HCT116 (cell line): ENCODE results near the gene RPN1. TPM values are rescaled to one million over a fixed set of nuclear protein-coding genes. Genes with fewer than 3 reads are reported as not detected.

Experiments
- ATAC-seq: fragments of 200-7000 bp; cut with Tn5 transposase; 2 replicates; pipeline ENCODE4 v1.9.1; 2020; ENCODE audit warnings: mild to moderate bottlenecking, moderate library complexity
- BruUV-seq: library from RNA; stranded (reverse); fragments of 400-500 nt; replicated peaks from 2 replicates; lab custom pipeline; 2021; lab: Mats Ljungman, UMichigan
- CTCF ChIA-PET: fragments of 300-600 bp; sonication (Branson Sonifier 250); formaldehyde crosslinking; loops from one replicate; lab custom pipeline; 2021; ENCODE audit warnings: antibody characterized with exemption; lab: Charles Lee
- POLR2A ChIA-PET: fragments of 300-600, 350-600 bp; sonication (Branson Sonifier 250); formaldehyde crosslinking; loops from one replicate; lab custom pipeline; 2021; ENCODE audit warnings: antibody characterized with exemption; lab: Charles Lee
- RAD21 ChIA-PET, 2 experiments: fragments of 300-600 bp; sonication (Branson Sonifier 250); formaldehyde crosslinking; loops; one replicate each; lab custom pipeline; 2023; ENCODE audit warnings: low total read pairs in 2 of 2; ENCODE audit not compliant: uncharacterized antibody in 2 of 2, unreplicated experiment in 2 of 2, low non-redundant PET in 1 of 2; lab: Charles Lee
- DNase-seq: peaks from one replicate; pipeline ENCODE4 v3.0.0-alpha.2; 2010; ENCODE audit warnings: low read depth, low spot score
- H2AFZ ChIP-seq: fragments of 200-600 bp; shearing (Covaris generic), sonication (generic); 2 replicates; pipeline ENCODE4 v1.6.1; 2017; ENCODE audit warnings: low read depth, mixed run types, mixed read lengths, antibody characterized with exemption, low read length; ENCODE audit not compliant: poor library complexity, severe bottlenecking
- H3K27ac ChIP-seq: 2 replicates; pipeline ENCODE4 v1.5.1; 2012; ENCODE audit warnings: low read depth, low read length
- H3K27me3 ChIP-seq: fragments of 200-600 bp; sonication (generic); 2 replicates; pipeline ENCODE4 v1.6.1; 2016; ENCODE audit warnings: mixed run types, low read length, mixed read lengths; ENCODE audit not compliant: insufficient read depth
- H3K36me3 ChIP-seq, 2 experiments: fragments of 200-500 bp in 1 of 2; fragments of 200-600 bp in 1 of 2; sonication (Bioruptor generic) in 1 of 2; sonication (generic) in 1 of 2; 2 replicates each; pipeline versions ENCODE4 v1.5.1 to v1.6.1; 2014 to 2016; ENCODE audit warnings: low read length in 2 of 2, inconsistent platforms in 1 of 2, mixed read lengths in 1 of 2, mixed run types in 1 of 2; ENCODE audit not compliant: insufficient read depth in 2 of 2, control insufficient read depth in 1 of 2
- H3K4me1 ChIP-seq, 2 experiments: fragments of 200-600 bp in 1 of 2; sonication (generic) in 1 of 2; 2 replicates each; pipeline versions ENCODE4 v1.5.1 to v1.6.1; 2012 to 2017; ENCODE audit warnings: low read length in 2 of 2, inconsistent platforms in 1 of 2, mild to moderate bottlenecking in 1 of 2, mixed read lengths in 1 of 2, mixed run types in 1 of 2, moderate library complexity in 1 of 2; ENCODE audit not compliant: insufficient read depth in 2 of 2, control insufficient read depth in 1 of 2
- H3K4me2 ChIP-seq: fragments of 200-600 bp; sonication (generic); 2 replicates; pipeline ENCODE4 v1.6.1; 2017; ENCODE audit warnings: mixed run types, low read length, mixed read lengths
- H3K4me3 ChIP-seq, 2 experiments: fragments of 200-600 bp in 1 of 2; sonication (generic) in 1 of 2; replicated peaks in 1 of 2; 2 replicates each; pipeline ENCODE4 v1.5.1; 2011 to 2016; ENCODE audit warnings: low read length in 2 of 2, control low read depth in 1 of 2, low read depth in 1 of 2, mild to moderate bottlenecking in 1 of 2, mixed read lengths in 1 of 2, mixed run types in 1 of 2
- H3K79me2 ChIP-seq: fragments of 200-600 bp; sonication (generic); 2 replicates; pipeline ENCODE4 v1.6.1; 2017; ENCODE audit warnings: mild to moderate bottlenecking, mixed run types, low read length, moderate library complexity, mixed read lengths; ENCODE audit not compliant: insufficient read depth
- H3K9ac ChIP-seq: fragments of 200-600 bp; sonication (generic); 2 replicates; pipeline ENCODE4 v1.6.1; 2016; ENCODE audit warnings: low read length, mixed read lengths
- H3K9me2 ChIP-seq: fragments of 200-600 bp; sonication (generic), shearing (Covaris generic); 2 replicates; pipeline ENCODE4 v1.6.1; 2017; ENCODE audit warnings: mixed run types, mild to moderate bottlenecking, moderate library complexity; ENCODE audit not compliant: insufficient read depth
- H3K9me3 ChIP-seq, 2 experiments: fragments of 200-500 bp in 1 of 2; fragments of 200-600 bp in 1 of 2; sonication (Bioruptor generic) in 1 of 2; sonication (generic) in 1 of 2; 2 replicates each; pipeline ENCODE4 v1.6.1; 2014 to 2017; ENCODE audit warnings: low read length in 2 of 2, mixed read lengths in 2 of 2, inconsistent platforms in 1 of 2, low read depth in 1 of 2, mild to moderate bottlenecking in 1 of 2, mixed run types in 1 of 2, moderate library complexity in 1 of 2; ENCODE audit not compliant: control insufficient read depth in 1 of 2, insufficient read depth in 1 of 2
- H4K20me1 ChIP-seq: fragments of 200-600 bp; sonication (generic), shearing (Covaris generic); 2 replicates; pipeline ENCODE4 v1.6.1; 2017; ENCODE audit warnings: mixed run types, mild to moderate bottlenecking, moderate library complexity; ENCODE audit not compliant: insufficient read depth
- CBX3 ChIP-seq: IDR thresholded peaks from 2 replicates; pipeline ENCODE4 v1.6.1; 2012; ENCODE audit warnings: low read depth
- EGR1 ChIP-seq: IDR thresholded peaks from 2 replicates; pipeline ENCODE4 v1.6.1; 2012; ENCODE audit warnings: low read depth
- JUND ChIP-seq: IDR thresholded peaks from 2 replicates; pipeline ENCODE4 v1.6.1; 2012
- SP1 ChIP-seq: IDR thresholded peaks from 2 replicates; pipeline ENCODE4 v1.6.1; 2012; ENCODE audit warnings: low read depth
- SRF ChIP-seq: IDR thresholded peaks from 2 replicates; pipeline ENCODE4 v1.6.1; 2012; ENCODE audit warnings: low read depth
- YY1 ChIP-seq: IDR thresholded peaks from 2 replicates; pipeline ENCODE4 v1.6.1; 2011; ENCODE audit warnings: low read length, low read depth, moderate library complexity, mild to moderate bottlenecking; ENCODE audit not compliant: insufficient replicate concordance; ENCODE audit errors: extremely low read depth
- ZBTB33 ChIP-seq: IDR thresholded peaks from 2 replicates; pipeline ENCODE4 v1.6.1; 2011; ENCODE audit warnings: mild to moderate bottlenecking, low read length, moderate library complexity; ENCODE audit not compliant: insufficient replicate concordance; ENCODE audit errors: extremely low read depth
- intact Hi-C: fragments of 100-400 bp; cut with micrococcal nuclease; formaldehyde crosslinking; loops from 2 replicates; pipeline ENCODE4 v1.10.0; 2022
- total RNA-seq: library from RNA; stranded (reverse); gene quantifications from one replicate; pipeline ENCODE4 v1.2.1, GENCODE V29; 2021; ENCODE audit not compliant: unreplicated experiment
- TF ChIP-seq, protein P1 (sequence below): IDR thresholded peaks from 2 replicates; pipeline ENCODE4 v1.6.1; 2012

Gene RPN1
- total RNA-seq, 1 experiment from 2014 or later = 218 TPM

- H3K4me2 ChIP-seq = no peak overlapping the region
- H3K9me3 ChIP-seq = no peaks in the 10 kb centered on the region
- CTCF ChIA-PET = no interaction called here
- H3K4me1 ChIP-seq = peaks cover 13 to 33% of the 10 kb centered on the region in 2 experiments; a peak in 3 of 4 replicates
- TF ChIP-seq ZBTB33 (no peak), CBX3 (no peak), SRF (no peak), EGR1 (no peak), SP1 (no peak), JUND (no peak), YY1 (no peak)
- TF ChIP-seq, protein P1, sequence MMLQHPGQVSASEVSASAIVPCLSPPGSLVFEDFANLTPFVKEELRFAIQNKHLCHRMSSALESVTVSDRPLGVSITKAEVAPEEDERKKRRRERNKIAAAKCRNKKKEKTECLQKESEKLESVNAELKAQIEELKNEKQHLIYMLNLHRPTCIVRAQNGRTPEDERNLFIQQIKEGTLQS = no peak
- intact Hi-C loops = loop anchor here (5.0 kb wide), 1 partner anchor 43 kb away; the partner anchor contains the start of gene RAB7A
- H3K79me2 ChIP-seq = no peaks in the 10 kb centered on the region
- H3K27me3 ChIP-seq = no peaks in the 10 kb centered on the region
- POLR2A ChIA-PET = no interaction called here
- RAD21 ChIA-PET = interaction anchor here in 1 of 2 experiments (0.7 kb wide), 1 partner anchor 171 kb away, joined by 3 read pairs; no protein-coding TSS in a partner anchor
- no peak for ATAC-seq
- H3K9me2 ChIP-seq = no peaks in the 10 kb centered on the region
- H2AFZ ChIP-seq = no peak overlapping the region
- no TSS peak for BruUV-seq
- H3K36me3 ChIP-seq = no peaks in the 10 kb centered on the region
- no peaks in the 10 kb centered on the region for H4K20me1 ChIP-seq
- H3K4me3 ChIP-seq = no peak overlapping the region
- no peak for DNase-seq
- H3K9ac ChIP-seq = no peak overlapping the region
- no peak overlapping the region for H3K27ac ChIP-seq
Observed at GRCh38 chr3:128683957-128684356, 33.3 kb upstream of the RPN1 start.
